Measurements from ENCODE around the gene AVPI1. TPM values are rescaled to one million over a fixed set of nuclear protein-coding genes. Genes with fewer than 3 reads are reported as not detected.
"Not testable (repeated sequence)": the region's sequence is repeated elsewhere in the genome, so short reads cannot be mapped to it uniquely, and the experiment has no call there.

Gene AVPI1
- total and polyA plus RNA-seq, 2 donors (not counting 3 experiments of a cell fraction or from before 2014, with no cell fraction given), result 2.4 to 3.7 TPM

GRCh38 chr10:97643441-97643985, 43.5 kb downstream of the AVPI1 start:
- intact Hi-C loops (cut with micrococcal nuclease), result no loop called here
- no peak for FAIRE-seq

GRCh38 chr10:97642471-97643159, 44.4 kb downstream of the AVPI1 start:
- H3K9me1 ChIP-seq (replicated peaks; ENCODE audit: control insufficient read depth, extremely low read depth, insufficient read depth, low read length); H3K27me3 ChIP-seq (ENCODE audit: control insufficient read depth in 2 of 2, insufficient read depth in 2 of 2, low read length in 2 of 2); H3K9me3 ChIP-seq (replicated peaks; ENCODE audit: control insufficient read depth, insufficient read depth, low read length); DNase-seq (ENCODE audit: low read depth, low spot score); FAIRE-seq; intact Hi-C loops (cut with micrococcal nuclease); BruUV-seq (replicated peaks); H3K4me2 ChIP-seq (ENCODE audit: insufficient read depth, low read length); H3K36me3 ChIP-seq (ENCODE audit: control insufficient read depth in 2 of 2, extremely low read depth in 1 of 2, insufficient read depth in 2 of 2, low read length in 2 of 2); H2AFZ ChIP-seq (ENCODE audit: low read depth, low read length); H3K27ac ChIP-seq (ENCODE audit: insufficient read depth, low read depth, low read length); dilution Hi-C loops (cut with MboI; ENCODE audit: extremely low pct_ligation_motif_present, low sequenced_read_pairs); H4K20me1 ChIP-seq (replicated peaks; ENCODE audit: control insufficient read depth, extremely low read depth, insufficient read depth, low read length); H3K4me1 ChIP-seq (ENCODE audit: control insufficient read depth, extremely low read depth, insufficient read depth, low read length); H3K4me3 ChIP-seq (replicated peaks in 1 of 3; ENCODE audit: insufficient read depth in 1 of 3, low read depth in 1 of 3, low read length in 3 of 3); H3K9ac ChIP-seq (replicated peaks; ENCODE audit: extremely low read depth, insufficient read depth, low read length); CTCF ChIA-PET: not testable (repeated sequence)
- POLR2A ChIA-PET, result interaction anchor here (0.7 kb wide), 1 partner anchor 143 kb away, joined by 3 read pairs; no protein-coding TSS in a partner anchor
- H3K79me2 ChIP-seq (ENCODE audit: control insufficient read depth, insufficient read depth, low read length), result peaks cover 16% of the 10 kb centered on the region

More at GRCh38 chr10:97643441-97643985, 43.5 kb downstream of the AVPI1 start:
- H3K9ac ChIP-seq (replicated peaks; ENCODE audit: extremely low read depth, insufficient read depth, low read length), result no peak overlapping the region
- H4K20me1 ChIP-seq (replicated peaks; ENCODE audit: control insufficient read depth, extremely low read depth, insufficient read depth, low read length), result no peaks in the 10 kb centered on the region
- TF ChIP-seq, protein P1, sequence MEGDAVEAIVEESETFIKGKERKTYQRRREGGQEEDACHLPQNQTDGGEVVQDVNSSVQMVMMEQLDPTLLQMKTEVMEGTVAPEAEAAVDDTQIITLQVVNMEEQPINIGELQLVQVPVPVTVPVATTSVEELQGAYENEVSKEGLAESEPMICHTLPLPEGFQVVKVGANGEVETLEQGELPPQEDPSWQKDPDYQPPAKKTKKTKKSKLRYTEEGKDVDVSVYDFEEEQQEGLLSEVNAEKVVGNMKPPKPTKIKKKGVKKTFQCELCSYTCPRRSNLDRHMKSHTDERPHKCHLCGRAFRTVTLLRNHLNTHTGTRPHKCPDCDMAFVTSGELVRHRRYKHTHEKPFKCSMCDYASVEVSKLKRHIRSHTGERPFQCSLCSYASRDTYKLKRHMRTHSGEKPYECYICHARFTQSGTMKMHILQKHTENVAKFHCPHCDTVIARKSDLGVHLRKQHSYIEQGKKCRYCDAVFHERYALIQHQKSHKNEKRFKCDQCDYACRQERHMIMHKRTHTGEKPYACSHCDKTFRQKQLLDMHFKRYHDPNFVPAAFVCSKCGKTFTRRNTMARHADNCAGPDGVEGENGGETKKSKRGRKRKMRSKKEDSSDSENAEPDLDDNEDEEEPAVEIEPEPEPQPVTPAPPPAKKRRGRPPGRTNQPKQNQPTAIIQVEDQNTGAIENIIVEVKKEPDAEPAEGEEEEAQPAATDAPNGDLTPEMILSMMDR (IDR thresholded peaks at IDR 0.05; ENCODE audit: extremely low read depth in 1 of 2, insufficient read depth in 1 of 2, low read depth in 1 of 2, low read length in 2 of 2), result no peak
- TF ChIP-seq POLR2AphosphoS5 (IDR thresholded peaks at IDR 0.05; ENCODE audit: insufficient read depth, low read depth, low read length), result no peak
- TF ChIP-seq JUN (IDR thresholded peaks at IDR 0.05; ENCODE audit: borderline replicate concordance, insufficient read depth, insufficient read length, low read depth), result no peak
- TF ChIP-seq, protein P2, sequence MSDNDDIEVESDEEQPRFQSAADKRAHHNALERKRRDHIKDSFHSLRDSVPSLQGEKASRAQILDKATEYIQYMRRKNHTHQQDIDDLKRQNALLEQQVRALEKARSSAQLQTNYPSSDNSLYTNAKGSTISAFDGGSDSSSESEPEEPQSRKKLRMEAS (IDR thresholded peaks at IDR 0.05; ENCODE audit: insufficient read depth, insufficient read length), result no peak
- no peak for TF ChIP-seq FOS (IDR thresholded peaks at IDR 0.05; ENCODE audit: borderline replicate concordance, insufficient read depth, low read length)
- TF ChIP-seq MYC (IDR thresholded peaks at IDR 0.05; ENCODE audit: low read depth, low read length), result no peak
- no peak for TF ChIP-seq GATA2 (IDR thresholded peaks at IDR 0.05; ENCODE audit: insufficient read depth, insufficient read length, low read depth, low read length)
- TF ChIP-seq EZH2 (IDR thresholded peaks at IDR 0.05; ENCODE audit: borderline replicate concordance, low read depth, low read length, severe bottlenecking), result no peak
- no peak for TF ChIP-seq POLR2A (IDR thresholded peaks at IDR 0.05; ENCODE audit: low read depth, low read length)
- ChIA-PET CTCF (no interaction called here), POLR2A (no interaction called here)
- dilution Hi-C loops (cut with MboI; ENCODE audit: extremely low pct_ligation_motif_present, low sequenced_read_pairs), result no loop called here
- no peak for DNase-seq (ENCODE audit: low read depth, low spot score)
- peaks cover 12% of the 10 kb centered on the region for H3K4me1 ChIP-seq (ENCODE audit: control insufficient read depth, extremely low read depth, insufficient read depth, low read length)
- H3K27ac ChIP-seq (ENCODE audit: insufficient read depth, low read depth, low read length), result no peak overlapping the region
- H3K79me2 ChIP-seq (ENCODE audit: control insufficient read depth, insufficient read depth, low read length), result peaks cover 16% of the 10 kb centered on the region
- no peak overlapping the region for H3K4me2 ChIP-seq (ENCODE audit: insufficient read depth, low read length)
- peaks cover 0 to 6% of the 10 kb centered on the region in 2 experiments for H3K36me3 ChIP-seq (ENCODE audit: control insufficient read depth in 2 of 2, extremely low read depth in 1 of 2, insufficient read depth in 2 of 2, low read length in 2 of 2)
- no peaks in the 10 kb centered on the region for H3K9me3 ChIP-seq (replicated peaks; ENCODE audit: control insufficient read depth, insufficient read depth, low read length)
- no peak overlapping the region for H3K4me3 ChIP-seq (replicated peaks in 1 of 3; ENCODE audit: insufficient read depth in 1 of 3, low read depth in 1 of 3, low read length in 3 of 3)
- BruUV-seq (replicated peaks), result no TSS peak
- H2AFZ ChIP-seq (ENCODE audit: low read depth, low read length), result no peak overlapping the region
- no peaks in the 10 kb centered on the region for H3K9me1 ChIP-seq (replicated peaks; ENCODE audit: control insufficient read depth, extremely low read depth, insufficient read depth, low read length)
- no peaks in the 10 kb centered on the region for H3K27me3 ChIP-seq (ENCODE audit: control insufficient read depth in 2 of 2, insufficient read depth in 2 of 2, low read length in 2 of 2)

All from endothelial cell of umbilical vein (primary cell).